ENCODE results near the gene FARP1.

FARP1 gene

GRCh38 chr13:98442391-98443230 lies 299.7 kb downstream of the FARP1 start:
- no peak overlapping the region for H3K4me3 ChIP-seq (ENCODE audit: low read depth, low read length)
- TF ChIP-seq CTCF (IDR thresholded peaks at IDR 0.05; ENCODE audit: borderline replicate concordance, insufficient read depth, low read depth, low read length) = no peak

- TF ChIP-seq CTCF (IDR thresholded peaks at IDR 0.05; ENCODE audit: borderline replicate concordance, insufficient read depth, low read depth, low read length) = no peak
- no peak overlapping the region for H3K4me3 ChIP-seq (ENCODE audit: low read depth, low read length)
Measured at GRCh38 chr13:98443329-98443728, 300.4 kb downstream of the FARP1 start.

GRCh38 chr13:98443800-98444325 lies 301.0 kb downstream of the FARP1 start:
- no peak for TF ChIP-seq CTCF (IDR thresholded peaks at IDR 0.05; ENCODE audit: borderline replicate concordance, insufficient read depth, low read depth, low read length)
- H3K4me3 ChIP-seq (ENCODE audit: low read depth, low read length) = no peak overlapping the region

- no peak overlapping the region for H3K4me3 ChIP-seq (ENCODE audit: low read depth, low read length)
- TF ChIP-seq CTCF (IDR thresholded peaks at IDR 0.05; ENCODE audit: borderline replicate concordance, insufficient read depth, low read depth, low read length) = no peak
Measured at GRCh38 chr13:98444381-98444780, 301.5 kb downstream of the FARP1 start.

GRCh38 chr13:98445340-98446233 lies 302.7 kb downstream of the FARP1 start:
- TF ChIP-seq CTCF (IDR thresholded peaks at IDR 0.05; ENCODE audit: borderline replicate concordance, insufficient read depth, low read depth, low read length) = peak; percentile 98

GRCh38 chr13:98446234-98446621 lies 303.3 kb downstream of the FARP1 start:
- TF ChIP-seq CTCF (IDR thresholded peaks at IDR 0.05; ENCODE audit: borderline replicate concordance, insufficient read depth, low read depth, low read length) = no peak
- no peak overlapping the region for H3K4me3 ChIP-seq (ENCODE audit: low read depth, low read length)

More at GRCh38 chr13:98445340-98446233, 302.7 kb downstream of the FARP1 start:
- H3K4me3 ChIP-seq (ENCODE audit: low read depth, low read length) = no peak overlapping the region

Data from GM12875 (cell line).